OCI-LY1 (cell line): ENCODE measurements around the gene JPH3.

Experiments
- H2AFZ ChIP-seq: fragments of 200-600 bp; sonication (generic), shearing (Covaris generic); 2 replicates; pipeline ENCODE4 v1.6.0; 2014; ENCODE audit warnings: antibody characterized with exemption, mild to moderate bottlenecking, low read length
- H3F3A ChIP-seq: fragments of 200-600 bp; sonication (generic), shearing (Covaris generic); 2 replicates; pipeline ENCODE4 v1.6.0; 2014; ENCODE audit warnings: mild to moderate bottlenecking, antibody characterized with exemption, low read length, moderate library complexity; ENCODE audit not compliant: insufficient read depth
- H3K27ac ChIP-seq: fragments of 200-600 bp; sonication (generic); 2 replicates; pipeline ENCODE4 v1.5.1; 2014; ENCODE audit warnings: low read length, mixed run types, mild to moderate bottlenecking, low read depth; ENCODE audit not compliant: poor library complexity, severe bottlenecking
- H3K27me3 ChIP-seq: fragments of 200-600 bp; sonication (generic); 2 replicates; pipeline ENCODE4 v1.6.0; 2014; ENCODE audit warnings: antibody characterized with exemption, mild to moderate bottlenecking, low read length, moderate library complexity; ENCODE audit not compliant: insufficient read depth
- H3K36me3 ChIP-seq: fragments of 200-600 bp; sonication (generic); 2 replicates; pipeline ENCODE4 v1.6.1; 2014; ENCODE audit warnings: mild to moderate bottlenecking, antibody characterized with exemption, low read length, moderate library complexity, mixed read lengths; ENCODE audit not compliant: insufficient read depth
- H3K4me1 ChIP-seq: fragments of 200-600 bp; sonication (generic); 2 replicates; pipeline ENCODE4 v1.5.1; 2014; ENCODE audit warnings: mild to moderate bottlenecking, low read length, moderate library complexity; ENCODE audit not compliant: insufficient read depth, severe bottlenecking
- H3K4me2 ChIP-seq: fragments of 200-600 bp; sonication (generic), shearing (Covaris generic); 2 replicates; pipeline ENCODE4 v1.6.1; 2014; ENCODE audit warnings: low read length
- H3K4me3 ChIP-seq: fragments of 200-600 bp; sonication (generic); 2 replicates; pipeline ENCODE4 v1.5.1; 2014; ENCODE audit warnings: low read length, low read depth, mild to moderate bottlenecking, mixed read lengths; ENCODE audit not compliant: poor library complexity, severe bottlenecking
- H3K79me2 ChIP-seq: fragments of 200-600 bp; shearing (Covaris generic); 2 replicates; pipeline ENCODE4 v1.6.1; 2016; ENCODE audit warnings: mixed run types, low read length, mixed read lengths; ENCODE audit not compliant: insufficient read depth
- H3K9ac ChIP-seq: fragments of 200-600 bp; sonication (generic), shearing (Covaris generic); 2 replicates; pipeline ENCODE4 v1.6.1; 2014; ENCODE audit warnings: mild to moderate bottlenecking, low read length, mixed read lengths
- H3K9me2 ChIP-seq: fragments of 200-600 bp; sonication (generic), shearing (Covaris generic); 2 replicates; pipeline ENCODE4 v1.6.1; 2014; ENCODE audit warnings: low read depth, mild to moderate bottlenecking, low read length, mixed read lengths
- H3K9me3 ChIP-seq: fragments of 200-600 bp; shearing (Covaris generic); 2 replicates; pipeline ENCODE4 v1.6.1; 2014; ENCODE audit warnings: low read length, mixed read lengths
- H4K20me1 ChIP-seq: fragments of 200-600 bp; sonication (generic), shearing (Covaris generic); 2 replicates; pipeline ENCODE4 v1.6.0; 2016; ENCODE audit warnings: mild to moderate bottlenecking, low read length; ENCODE audit not compliant: insufficient read depth
- EZH2 ChIP-seq: fragments of 200-600 bp; sonication (generic), shearing (Covaris generic); IDR thresholded peaks from 2 replicates; pipeline ENCODE4 v1.8.0; 2017; ENCODE audit warnings: borderline replicate concordance, mixed run types, mild to moderate bottlenecking, antibody characterized with exemption, low read length, moderate library complexity, mixed read lengths
- TF ChIP-seq, protein P1 (sequence below): fragments of 200-600 bp; sonication (generic), shearing (Covaris generic); IDR thresholded peaks from 2 replicates; pipeline ENCODE4 v1.5.1; 2017; ENCODE audit warnings: mild to moderate bottlenecking, antibody characterized with exemption, low read length, moderate library complexity, mixed read lengths

The JPH3 gene

DNA sequence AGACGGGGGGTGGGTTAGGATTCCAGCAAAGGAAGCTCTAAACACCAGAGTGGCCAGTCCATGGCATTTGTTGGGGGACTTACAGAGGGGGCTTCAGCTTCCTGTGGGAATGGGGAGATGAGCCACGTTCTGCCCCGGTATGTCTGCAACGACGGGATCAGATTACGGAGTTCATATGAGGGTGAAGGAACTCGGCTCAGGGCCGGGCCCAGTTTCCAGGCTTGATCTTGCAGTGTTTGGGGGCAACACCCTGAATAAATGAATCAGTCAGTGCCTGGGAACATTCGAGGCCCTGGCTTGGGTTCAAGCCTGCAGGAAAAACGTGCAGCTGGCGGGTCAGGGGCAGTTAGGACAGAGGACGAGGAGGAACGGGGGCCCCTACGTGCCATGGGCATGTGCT lies 54.0 kb downstream of the JPH3 start:
- H3K9me2 ChIP-seq, result no peaks in the 10 kb centered on the region
- H3K4me3 ChIP-seq, result no peak overlapping the region
- H3K27ac ChIP-seq, result no peak overlapping the region
- TF ChIP-seq EZH2, result no peak
- TF ChIP-seq, protein P1, sequence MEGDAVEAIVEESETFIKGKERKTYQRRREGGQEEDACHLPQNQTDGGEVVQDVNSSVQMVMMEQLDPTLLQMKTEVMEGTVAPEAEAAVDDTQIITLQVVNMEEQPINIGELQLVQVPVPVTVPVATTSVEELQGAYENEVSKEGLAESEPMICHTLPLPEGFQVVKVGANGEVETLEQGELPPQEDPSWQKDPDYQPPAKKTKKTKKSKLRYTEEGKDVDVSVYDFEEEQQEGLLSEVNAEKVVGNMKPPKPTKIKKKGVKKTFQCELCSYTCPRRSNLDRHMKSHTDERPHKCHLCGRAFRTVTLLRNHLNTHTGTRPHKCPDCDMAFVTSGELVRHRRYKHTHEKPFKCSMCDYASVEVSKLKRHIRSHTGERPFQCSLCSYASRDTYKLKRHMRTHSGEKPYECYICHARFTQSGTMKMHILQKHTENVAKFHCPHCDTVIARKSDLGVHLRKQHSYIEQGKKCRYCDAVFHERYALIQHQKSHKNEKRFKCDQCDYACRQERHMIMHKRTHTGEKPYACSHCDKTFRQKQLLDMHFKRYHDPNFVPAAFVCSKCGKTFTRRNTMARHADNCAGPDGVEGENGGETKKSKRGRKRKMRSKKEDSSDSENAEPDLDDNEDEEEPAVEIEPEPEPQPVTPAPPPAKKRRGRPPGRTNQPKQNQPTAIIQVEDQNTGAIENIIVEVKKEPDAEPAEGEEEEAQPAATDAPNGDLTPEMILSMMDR, result no peak
- H3K4me2 ChIP-seq, result no peak overlapping the region
- no peak overlapping the region for H2AFZ ChIP-seq
- no peaks in the 10 kb centered on the region for H3F3A ChIP-seq
- no peak overlapping the region for H3K9ac ChIP-seq
- no peaks in the 10 kb centered on the region for H3K36me3 ChIP-seq
- H4K20me1 ChIP-seq, result no peaks in the 10 kb centered on the region
- H3K27me3 ChIP-seq, result peaks cover 5% of the 10 kb centered on the region; the same call in 1 of the 2 replicates
- H3K79me2 ChIP-seq, result no peaks in the 10 kb centered on the region
- H3K4me1 ChIP-seq, result no peaks in the 10 kb centered on the region
- H3K9me3 ChIP-seq, result no peaks in the 10 kb centered on the region

DNA sequence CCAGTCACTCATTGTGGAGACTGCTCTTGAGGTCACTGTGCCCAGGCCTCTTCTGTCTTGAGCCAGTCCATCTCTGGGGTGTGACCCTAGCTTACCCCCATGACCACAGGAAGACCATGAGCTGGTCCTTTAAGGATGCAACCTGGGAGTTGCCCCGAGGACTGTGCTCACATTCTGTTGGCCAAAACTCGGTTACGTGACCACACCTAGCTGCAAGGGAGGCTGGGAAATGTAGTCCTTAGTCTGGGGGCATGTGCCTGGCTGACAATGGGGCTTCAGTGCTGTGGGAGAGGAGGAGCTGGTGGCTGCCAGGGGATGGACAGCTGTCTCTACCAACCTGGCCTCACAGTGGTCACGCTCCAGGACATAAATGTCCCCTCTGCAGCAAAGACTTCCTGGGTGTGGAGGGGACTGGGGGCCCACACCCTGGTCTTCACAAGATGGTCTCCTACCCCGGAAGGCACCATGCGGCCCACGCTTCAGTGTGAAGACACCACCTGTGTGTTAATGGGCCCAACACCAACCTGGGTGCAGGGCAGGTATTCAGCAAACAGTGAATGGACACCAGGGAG lies 55.4 kb downstream of the JPH3 start:
- no peaks in the 10 kb centered on the region for H3K36me3 ChIP-seq
- no peaks in the 10 kb centered on the region for H4K20me1 ChIP-seq
- TF ChIP-seq, protein P1, result no peak
- no peak for TF ChIP-seq EZH2
- no peaks in the 10 kb centered on the region for H3K9me3 ChIP-seq
- no peak overlapping the region for H3K4me2 ChIP-seq
- H3F3A ChIP-seq, result no peaks in the 10 kb centered on the region
- H3K27ac ChIP-seq, result no peak overlapping the region
- no peak overlapping the region for H3K9ac ChIP-seq
- no peak overlapping the region for H3K4me3 ChIP-seq
- H3K4me1 ChIP-seq, result no peaks in the 10 kb centered on the region
- no peaks in the 10 kb centered on the region for H3K79me2 ChIP-seq
- peaks cover 5% of the 10 kb centered on the region; the same call in 1 of the 2 replicates for H3K27me3 ChIP-seq
- no peak overlapping the region for H2AFZ ChIP-seq
- H3K9me2 ChIP-seq, result no peaks in the 10 kb centered on the region

DNA sequence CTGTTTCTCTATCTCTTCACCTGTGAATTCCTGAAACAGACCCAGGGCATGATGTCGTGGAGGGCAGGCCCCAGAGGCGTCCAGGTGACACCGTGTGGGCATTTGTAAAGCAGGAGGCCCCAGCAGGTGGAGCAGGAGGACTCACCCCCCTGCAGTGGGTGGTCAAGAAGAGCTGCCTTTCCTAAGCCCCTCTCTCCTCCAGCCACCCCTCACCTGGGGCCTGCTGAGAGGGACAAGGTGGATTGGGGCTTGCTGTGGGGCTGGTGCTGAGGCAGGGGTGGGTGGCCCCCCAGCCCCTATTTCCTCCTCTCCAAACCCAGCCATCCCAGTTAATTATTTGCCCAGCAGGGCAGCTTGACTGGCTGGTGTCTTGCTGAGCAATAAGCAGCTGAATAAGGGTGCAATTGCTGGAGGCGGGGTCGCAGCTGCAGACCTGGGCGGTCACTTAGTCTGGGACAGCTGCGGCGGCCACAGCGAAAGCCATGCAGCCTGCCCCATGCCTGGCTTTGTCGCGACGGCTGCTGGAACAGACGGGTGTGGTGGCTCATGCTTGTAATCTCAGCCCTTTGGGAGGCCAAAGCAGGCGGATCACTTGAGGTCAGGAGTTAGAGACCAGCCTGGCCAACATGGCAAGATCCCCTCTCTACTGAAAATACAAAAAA lies 56.4 kb downstream of the JPH3 start:
- no peak overlapping the region for H3K9ac ChIP-seq
- H3F3A ChIP-seq, result no peaks in the 10 kb centered on the region
- TF ChIP-seq, protein P1, result no peak
- no peak for TF ChIP-seq EZH2
- no peaks in the 10 kb centered on the region for H3K79me2 ChIP-seq
- H3K27ac ChIP-seq, result no peak overlapping the region
- no peaks in the 10 kb centered on the region for H3K9me3 ChIP-seq
- H3K36me3 ChIP-seq, result no peaks in the 10 kb centered on the region
- no peak overlapping the region for H3K4me2 ChIP-seq
- H2AFZ ChIP-seq, result no peak overlapping the region
- no peaks in the 10 kb centered on the region for H4K20me1 ChIP-seq
- peaks cover 9% of the 10 kb centered on the region; the same call in 1 of the 2 replicates for H3K27me3 ChIP-seq
- no peak overlapping the region for H3K4me3 ChIP-seq
- H3K4me1 ChIP-seq, result no peaks in the 10 kb centered on the region
- H3K9me2 ChIP-seq, result no peaks in the 10 kb centered on the region
